ENCODE measurements around the gene NEURL1B.

NEURL1B gene

GRCh38 chr5:172736508-172737135, 95.6 kb downstream of the NEURL1B start:
- DNase-seq = no peak

GRCh38 chr5:172739375-172739774, 98.3 kb downstream of the NEURL1B start:
- no peak for DNase-seq

GRCh38 chr5:172740428-172741205, 99.6 kb downstream of the NEURL1B start:
- DNase-seq = no peak
